GM21390 (cell line): Measurements from ENCODE around the gene TAL1.

Experiments used
- ATAC-seq: cut with Tn5 transposase; IDR thresholded peaks from one replicate; pipeline ENCODE4 v1.9.1; 2021; ENCODE audit not compliant: unreplicated experiment

The TAL1 gene

DNA sequence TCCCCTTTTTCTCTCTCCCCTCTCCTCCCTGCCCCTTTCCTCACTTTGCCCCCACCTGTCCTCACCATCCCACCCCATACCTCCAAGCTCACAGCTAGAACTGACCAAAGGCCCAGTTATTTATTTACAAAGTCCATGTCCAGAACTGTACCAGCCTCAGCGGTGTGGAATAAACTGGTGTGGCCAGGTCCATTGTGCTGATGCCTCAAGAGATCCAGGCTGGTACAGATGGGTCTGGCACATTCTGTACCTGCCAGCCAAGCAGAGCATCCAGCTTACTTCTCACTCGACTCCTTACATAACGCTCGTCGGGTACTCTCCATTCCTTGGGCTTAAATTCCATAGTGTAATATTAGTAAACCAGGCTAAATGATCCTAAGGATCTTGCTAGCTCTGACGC lies 54.0 kb downstream of the TAL1 start:
- ATAC-seq = no peak

DNA sequence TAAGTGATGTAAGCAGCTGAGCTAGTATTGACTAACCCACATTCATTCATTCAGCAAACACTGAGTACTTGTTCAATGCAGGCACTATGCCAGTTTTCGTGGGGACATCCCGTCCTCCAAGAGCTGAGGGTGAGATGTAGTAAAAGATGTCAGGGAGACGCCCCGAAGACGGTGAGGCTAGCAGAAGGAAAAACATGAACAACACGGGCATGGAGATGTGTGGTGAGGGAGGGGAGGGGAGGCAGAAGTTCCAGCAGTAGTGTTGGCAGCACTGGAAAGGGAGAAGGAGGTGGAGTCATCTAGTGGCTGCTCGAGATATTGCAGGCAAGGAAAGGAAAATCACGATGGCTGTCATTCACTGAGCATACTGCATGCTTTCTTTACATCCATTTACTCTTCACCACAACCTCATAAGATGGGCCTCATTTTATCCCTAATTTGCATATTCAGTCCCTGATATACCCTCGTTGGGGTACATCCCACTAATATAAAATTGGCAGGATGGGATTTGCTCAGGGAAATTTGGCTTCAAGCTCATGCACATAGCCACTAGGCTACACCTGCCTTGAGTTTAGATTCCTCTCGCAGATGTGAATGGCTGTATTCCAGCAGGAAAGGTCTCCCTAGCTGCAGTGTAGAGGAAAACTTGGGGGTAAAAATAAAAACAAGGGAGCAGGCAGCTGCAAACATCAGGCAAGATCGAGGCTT lies 56.6 kb downstream of the TAL1 start:
- ATAC-seq = peak; percentile 35

DNA sequence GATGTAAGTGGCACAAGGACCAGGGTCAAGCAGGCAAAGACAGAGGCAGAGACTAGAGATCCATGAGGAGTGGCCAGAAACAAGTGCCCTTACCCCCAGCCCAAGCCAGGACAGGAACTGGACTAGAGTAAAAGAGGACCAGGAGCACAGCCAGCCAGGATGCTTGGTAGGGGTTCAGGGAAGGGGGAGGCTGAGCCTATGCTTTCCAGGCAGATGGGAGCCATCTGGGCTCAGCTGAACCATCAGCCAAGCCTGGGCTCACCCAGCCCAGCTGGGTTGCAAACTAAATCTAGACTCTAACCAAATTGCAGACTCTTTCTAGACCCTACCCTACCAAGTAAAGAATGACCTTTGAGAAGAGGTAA lies 57.4 kb downstream of the TAL1 start:
- no peak for ATAC-seq

DNA sequence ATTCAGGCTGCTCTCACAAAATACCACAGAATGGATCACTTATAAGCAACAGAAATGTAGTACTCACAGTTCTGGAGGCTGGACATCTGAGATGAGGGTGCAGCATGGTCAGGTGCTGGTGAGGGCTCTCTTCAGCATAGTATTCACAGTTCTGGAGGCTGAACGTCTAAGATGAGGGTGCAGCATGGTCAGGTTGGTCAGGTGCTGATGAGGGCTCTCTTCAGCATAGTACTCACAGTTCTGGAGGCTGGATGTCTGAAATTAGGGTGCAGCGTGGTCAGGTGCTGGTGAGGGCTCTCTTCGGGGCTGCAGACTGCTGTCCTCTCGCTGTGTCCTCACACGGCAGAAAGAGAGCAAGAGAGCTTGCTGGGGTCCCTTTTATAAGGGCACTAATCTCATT lies 59.2 kb downstream of the TAL1 start:
- no peak for ATAC-seq
